GM19193 (cell line): ENCODE results near the gene SHC3.

ENCODE experiments used
- POLR2A ChIP-seq: IDR thresholded peaks from 4 replicates; pipeline ENCODE4 v1.6.1; 2011; ENCODE audit not compliant: insufficient read depth, insufficient read length; ENCODE audit errors: extremely low read depth

SHC3 gene

DNA sequence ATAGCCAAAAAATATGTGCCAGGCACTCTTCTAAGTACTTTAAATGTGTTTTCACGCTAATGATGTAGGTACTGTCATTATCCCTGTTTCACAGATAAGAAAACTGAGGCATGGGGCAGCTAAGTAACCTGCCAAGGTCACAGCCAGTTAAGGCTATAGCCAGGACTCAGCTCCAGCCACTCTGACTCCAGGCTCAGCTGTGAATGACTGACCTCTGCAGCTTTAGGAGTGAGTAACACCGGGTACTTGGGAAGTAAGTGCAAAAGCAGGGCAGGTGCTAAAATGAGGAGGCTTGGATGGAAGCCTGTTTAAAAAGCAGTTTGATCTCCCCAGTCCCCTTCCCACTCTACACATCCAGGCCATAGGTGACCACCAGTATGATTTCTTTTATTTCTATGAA, 10.6 kb upstream of the SHC3 start:
- no peak for TF ChIP-seq POLR2A

DNA sequence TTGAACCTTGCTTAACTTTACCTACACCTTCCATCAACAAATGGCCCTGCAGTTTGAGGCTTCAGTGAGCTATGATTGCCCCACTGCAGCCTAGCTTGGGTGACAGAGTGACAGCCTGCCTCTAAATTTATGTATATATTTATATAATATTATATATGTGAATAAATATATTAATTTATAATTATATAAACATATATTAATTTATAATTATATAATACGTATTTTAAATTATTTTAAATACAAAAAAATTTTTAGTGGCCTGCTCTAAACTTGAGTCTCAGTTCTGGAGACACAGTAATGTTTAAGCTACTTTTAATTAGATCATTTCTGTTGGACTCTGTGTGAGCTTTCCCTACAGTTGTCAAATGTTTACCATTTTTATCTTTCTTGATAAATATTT, 9.3 kb upstream of the SHC3 start:
- no peak for TF ChIP-seq POLR2A

DNA sequence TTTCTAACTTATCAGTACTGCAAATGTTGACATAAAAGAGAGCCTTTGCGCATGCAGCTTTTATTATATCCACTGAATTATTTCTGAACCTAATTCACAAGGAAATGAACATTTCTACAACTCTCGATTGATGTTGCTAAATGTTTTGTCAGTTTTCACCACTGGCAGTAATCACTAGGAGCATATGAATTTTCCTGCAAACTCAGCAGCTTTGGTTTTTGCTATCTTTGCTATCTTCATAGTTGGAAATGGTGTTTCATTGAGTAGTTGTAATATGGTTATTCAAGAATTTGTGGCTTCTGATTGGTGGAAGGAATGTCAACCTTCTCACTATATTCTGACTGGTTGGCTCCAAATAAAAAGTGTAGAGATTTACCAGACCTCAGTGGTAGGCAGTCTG, 8.9 kb upstream of the SHC3 start:
- TF ChIP-seq POLR2A, result no peak

DNA sequence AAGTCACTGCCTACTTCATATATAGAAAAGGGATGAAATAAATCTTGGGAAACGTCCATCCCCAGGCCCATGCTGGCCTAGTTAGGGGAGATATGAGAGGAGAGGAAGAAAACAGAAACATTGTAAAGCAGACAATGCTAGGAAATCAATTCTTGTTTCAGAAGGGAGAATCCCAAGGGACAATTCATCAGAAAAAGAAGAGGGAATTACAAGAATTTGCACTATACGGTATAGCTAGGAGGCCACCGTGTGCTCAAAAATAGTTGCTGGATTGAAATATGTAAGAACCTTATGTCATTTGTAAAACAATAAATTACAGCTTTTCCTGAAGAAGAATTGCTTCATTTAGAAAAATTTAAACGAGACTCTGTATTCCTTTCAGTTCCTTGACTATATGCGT, 8.3 kb upstream of the SHC3 start:
- TF ChIP-seq POLR2A, result no peak

DNA sequence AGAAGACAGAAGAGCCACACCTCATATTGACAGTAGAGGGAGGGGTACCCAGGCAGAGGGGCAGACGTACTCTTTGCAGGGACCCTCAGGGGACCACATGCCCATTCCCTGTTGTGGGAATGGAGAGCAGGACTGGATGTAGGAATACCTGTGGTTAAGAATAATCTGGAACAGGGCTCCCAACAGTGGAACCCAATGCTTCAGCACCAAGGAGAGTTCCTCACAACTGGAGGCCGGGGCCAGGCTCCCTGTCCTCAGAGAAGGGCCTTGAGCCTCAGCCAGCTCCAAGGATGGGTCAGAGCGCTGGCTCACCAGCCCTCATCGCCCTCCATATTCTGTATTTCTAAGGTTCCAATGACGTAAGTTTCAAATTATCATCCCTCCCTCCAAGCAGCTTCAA, 7.4 kb upstream of the SHC3 start:
- no peak for TF ChIP-seq POLR2A

DNA sequence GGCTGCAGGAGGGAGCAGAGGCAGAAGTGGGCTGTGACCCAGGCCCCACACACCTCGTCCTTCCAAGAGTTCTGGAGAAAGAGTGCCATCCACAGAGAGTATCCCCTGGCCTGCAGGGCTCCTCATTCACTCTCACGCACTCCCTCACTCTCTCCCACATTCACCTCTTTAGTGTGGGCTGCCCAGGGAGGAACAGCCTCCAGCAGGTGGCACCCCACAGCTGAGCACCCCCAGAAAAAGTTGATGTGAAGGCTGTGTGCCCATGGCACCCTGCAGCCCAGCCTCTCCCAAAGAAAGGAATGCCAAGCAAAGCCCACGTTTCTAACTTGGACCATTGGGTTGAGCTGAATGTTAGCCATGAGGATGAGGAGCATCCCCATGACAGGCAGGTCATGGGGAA, 4.5 kb upstream of the SHC3 start:
- TF ChIP-seq POLR2A, result no peak

DNA sequence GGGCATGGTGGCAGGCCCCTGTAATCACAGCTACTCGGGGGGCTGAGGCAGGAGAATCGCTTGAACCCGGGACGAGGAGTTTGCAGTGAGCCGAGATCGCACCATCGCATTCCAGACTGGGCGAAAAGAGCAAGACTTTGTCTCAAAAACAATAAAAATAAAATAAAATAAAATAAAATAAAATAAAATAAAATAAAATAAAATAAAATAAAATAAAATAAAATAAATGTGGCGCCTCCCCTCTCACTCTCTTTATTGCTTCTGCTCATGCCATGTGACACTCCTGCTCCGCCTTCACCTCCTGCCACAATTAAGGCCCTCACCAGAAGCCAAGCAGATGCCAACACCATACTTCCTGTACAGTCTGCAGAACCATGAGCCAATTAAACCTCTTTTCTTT, 3.8 kb upstream of the SHC3 start:
- TF ChIP-seq POLR2A, result no peak

DNA sequence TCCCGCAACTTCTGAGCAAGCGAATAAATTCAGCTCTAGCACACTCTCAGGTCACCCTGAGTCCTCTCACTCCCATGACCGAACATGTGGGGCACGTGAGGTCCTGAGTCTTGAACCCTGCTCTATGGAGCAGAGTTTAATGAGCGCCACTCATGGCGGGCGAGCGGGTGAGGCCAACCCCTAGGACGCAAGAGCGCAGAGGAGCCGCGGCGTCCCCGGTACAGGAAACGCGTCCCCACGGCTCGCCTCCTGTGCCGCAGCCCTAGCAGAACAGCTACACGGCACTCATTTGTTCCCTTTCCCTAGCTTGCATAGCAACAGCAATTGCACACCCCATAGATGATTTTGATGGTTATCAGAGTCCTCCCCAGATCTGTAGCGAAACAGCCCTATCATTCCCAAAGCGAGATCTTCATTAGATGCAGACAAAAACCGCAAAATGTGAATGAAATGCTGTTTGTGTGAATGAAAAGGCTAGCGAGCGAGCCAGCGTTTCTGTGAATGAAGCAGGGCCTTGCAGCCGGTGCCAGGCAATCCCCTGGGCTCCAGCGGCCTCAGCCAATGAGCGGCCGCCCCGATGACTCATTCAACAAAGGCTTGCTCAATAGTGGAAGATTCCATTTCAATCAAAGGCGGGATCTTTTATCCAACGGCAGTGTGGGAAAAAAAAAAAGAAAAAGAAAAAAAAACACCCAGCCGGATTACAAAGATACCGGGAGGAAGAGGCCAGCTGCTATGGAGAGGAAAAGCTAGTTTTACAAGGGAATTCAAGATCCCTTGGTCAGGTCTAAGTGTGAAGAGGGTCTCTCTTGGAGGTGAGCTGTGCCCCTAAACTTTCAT, 1.5 kb upstream of the SHC3 start:
- no peak for TF ChIP-seq POLR2A

DNA sequence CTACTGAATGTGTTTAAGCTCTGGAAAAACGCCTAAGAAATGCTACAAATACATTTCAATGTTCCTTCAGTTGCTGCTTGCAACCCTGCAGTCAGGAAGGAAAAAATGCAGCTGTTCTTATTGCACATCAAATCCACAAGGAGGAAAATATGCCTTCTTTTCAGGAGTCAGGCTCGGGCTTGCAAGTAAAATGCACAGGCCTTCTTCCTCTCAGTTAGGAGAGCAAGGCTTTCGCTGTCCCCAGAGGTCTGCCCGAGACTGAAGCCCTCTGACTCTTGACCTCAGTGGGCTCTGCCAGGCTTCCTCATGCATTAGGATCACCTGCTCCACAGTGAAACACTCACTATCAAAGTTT, 899 bp upstream of the SHC3 start:
- no peak for TF ChIP-seq POLR2A

DNA sequence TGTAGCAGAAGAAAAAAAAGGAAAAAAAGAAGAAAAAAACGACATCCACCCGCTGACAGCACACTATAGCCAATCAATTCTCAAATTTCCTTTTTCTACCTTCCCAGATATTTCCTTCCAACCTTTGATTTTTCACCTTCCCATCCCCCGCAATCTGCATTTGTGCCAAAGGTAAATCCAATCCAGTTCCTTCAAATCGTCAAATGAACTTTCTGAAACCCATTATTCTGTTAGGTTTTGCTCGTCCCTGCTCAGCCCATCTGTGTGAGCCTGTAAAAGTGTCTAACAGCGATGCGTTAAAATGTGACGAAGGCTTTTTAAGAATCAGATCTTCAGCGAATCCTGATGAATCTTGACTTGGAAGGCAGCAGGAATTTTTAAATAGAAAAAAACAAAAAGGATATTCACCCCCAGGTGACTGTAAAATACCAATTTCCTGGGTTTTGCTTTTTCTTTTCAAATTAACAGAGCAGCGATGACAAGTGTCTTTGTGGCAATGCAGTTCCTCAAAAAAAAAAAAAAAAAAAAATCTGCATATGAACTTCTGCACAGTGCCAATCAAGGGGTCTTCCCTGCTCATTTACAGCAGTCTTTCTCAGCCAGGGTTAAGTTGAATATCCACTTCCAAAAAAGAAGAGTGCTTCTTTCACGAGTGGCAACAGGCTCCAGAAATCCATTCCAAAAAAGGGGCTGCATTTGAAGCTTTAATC, 367 bp upstream of the SHC3 start:
- TF ChIP-seq POLR2A, result no peak

DNA sequence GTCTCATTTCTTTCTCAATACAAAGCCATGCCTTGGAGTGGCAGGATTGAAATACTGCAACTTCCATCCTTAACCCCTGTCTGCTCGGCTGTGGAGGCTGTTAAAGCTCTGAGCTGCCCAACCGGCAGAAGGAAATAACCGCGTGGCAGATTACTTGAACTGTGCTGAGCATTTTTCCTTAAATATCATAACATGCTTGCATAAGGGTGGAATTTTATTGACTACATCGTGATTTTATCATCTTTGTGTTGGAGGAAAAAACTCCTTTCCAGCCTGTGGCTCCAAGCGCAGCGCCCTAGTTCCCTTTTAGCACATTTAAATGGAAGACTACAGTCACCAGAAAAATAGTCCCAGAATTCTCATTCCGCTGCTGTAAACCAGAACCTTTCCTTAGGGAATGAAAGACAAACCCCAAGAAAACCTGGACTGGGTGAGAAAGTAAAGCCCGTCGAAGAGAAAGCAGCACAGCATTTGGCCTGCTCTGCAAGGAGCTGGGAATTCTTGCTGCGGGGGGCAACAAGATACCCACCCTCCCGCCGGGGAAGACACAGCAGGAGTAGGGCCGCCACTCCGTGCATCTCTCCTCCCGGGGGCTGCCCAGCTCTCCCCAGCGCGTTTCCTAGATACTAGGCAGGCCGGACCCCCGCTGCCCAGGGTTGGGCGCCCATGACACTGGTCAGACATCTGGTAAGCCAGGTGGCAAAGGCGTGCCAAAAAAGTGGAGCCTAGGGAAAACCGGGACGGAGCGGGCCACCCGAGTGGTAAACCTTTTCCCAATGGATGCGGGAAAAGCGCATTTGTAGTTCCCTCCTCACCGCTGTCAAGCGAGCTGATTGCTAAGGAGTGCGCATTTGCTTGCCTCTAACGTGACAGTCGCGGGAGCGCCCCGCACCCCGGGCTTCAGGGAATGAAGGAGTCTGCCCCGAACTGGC, 1.3 kb downstream of the SHC3 start:
- no peak for TF ChIP-seq POLR2A

DNA sequence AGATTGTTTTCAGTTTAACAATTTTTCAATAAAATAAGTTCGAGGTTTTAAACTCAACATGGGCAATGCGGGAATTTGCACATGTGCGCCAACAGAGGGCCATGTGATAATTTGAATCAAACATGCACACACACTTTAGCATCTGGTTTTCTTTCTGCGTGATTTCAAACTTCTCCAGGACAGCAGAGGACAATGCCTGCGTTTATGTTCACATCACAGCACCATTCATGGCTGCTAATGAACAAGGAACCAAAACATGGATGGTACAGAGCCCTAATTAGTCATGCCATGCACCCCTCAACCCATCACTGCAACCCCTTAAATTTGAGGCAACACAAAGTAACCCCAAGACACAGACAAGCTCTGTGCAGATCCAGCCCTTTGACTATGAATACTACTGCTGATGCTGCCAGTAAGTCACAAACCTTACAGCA, 2.8 kb downstream of the SHC3 start:
- no peak for TF ChIP-seq POLR2A

DNA sequence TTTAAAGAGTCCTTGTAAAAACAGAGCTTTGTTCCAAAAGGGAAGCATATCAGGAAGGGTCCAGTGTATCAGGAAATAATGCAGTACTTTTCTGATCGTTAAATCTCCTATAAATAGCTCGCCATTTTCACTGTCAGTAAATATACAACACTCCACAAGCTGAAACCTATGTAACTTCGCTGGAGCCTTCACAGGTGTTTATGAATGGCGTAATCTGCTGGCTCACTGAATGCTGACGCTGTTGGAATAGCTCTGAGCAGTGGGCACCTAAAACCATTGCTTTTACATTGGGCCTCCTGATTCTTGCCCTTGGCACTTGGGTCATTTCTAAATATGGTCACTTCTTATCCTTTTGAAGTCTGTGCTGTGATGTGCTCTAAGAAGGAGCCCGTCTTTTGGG, 4.3 kb downstream of the SHC3 start:
- TF ChIP-seq POLR2A, result no peak

DNA sequence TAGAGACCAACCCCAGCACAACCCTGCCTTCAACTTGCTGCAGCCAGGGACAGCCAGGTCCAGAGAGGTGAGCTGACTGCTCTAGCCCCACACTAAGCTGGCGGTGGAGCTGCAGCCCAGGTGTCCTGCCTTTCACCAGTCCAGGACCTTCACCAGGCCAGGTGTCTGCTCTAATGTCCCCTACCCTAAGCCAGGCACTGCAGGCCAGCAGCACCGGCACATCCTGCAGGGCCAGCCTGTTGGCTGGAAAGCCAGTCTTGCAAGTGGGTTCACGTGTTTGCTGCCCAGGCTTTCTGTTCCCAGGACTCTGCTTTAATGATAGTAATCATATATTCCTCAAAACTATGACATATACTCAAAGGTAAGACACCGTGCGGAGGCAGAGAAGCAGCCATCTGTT, 5.5 kb downstream of the SHC3 start:
- no peak for TF ChIP-seq POLR2A

DNA sequence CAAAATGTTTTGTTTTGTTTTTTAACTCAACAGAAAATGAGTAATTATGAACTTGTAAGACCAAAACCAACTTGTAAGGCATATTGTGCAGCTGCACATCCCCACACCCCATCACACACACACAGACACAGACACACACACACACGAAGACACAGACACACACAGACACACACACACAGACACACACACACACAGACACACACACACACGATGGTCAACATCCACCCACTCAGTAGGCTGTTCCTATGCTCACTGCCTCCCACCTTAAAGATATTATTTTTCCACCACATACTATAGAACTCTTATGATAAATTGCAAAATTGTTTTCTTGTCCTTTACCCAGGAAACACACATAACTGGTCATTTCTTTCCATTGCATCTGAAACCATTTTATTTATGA, 6.2 kb downstream of the SHC3 start:
- TF ChIP-seq POLR2A, result no peak
